ENCODE results near the gene UGT1A3.

The UGT1A3 gene

GRCh38 chr2:233760043-233760442 is 31.2 kb downstream of the UGT1A3 start, which contains the start of gene UGT1A1:
Gene UGT1A1 (plus strand): TSS chr2:233760270. CDS start chr2:233760288, 18 bp downstream.
- Mint-ChIP-seq H3K36me3 (ENCODE audit: low read depth) (no peaks in the 10 kb centered on the region), H3K27ac (no peak within 1 kb of the TSS), H3K9me3 (no peaks in the 10 kb centered on the region), H3K4me1 (peaks cover 2% of the 10 kb centered on the region), H3K27me3 (peaks cover 9% of the 10 kb centered on the region), H3K4me3 (no peak within 1 kb of the TSS)
- no peak for ATAC-seq
- no peak for DNase-seq

GRCh38 chr2:233761040-233761769 is 32.4 kb downstream of the UGT1A3 start:
- Mint-ChIP-seq H3K4me1 (peaks cover 2% of the 10 kb centered on the region), H3K27me3 (peaks cover 12% of the 10 kb centered on the region), H3K4me3 (no peak overlapping the region), H3K27ac (no peak overlapping the region), H3K9me3 (no peaks in the 10 kb centered on the region), H3K36me3 (ENCODE audit: low read depth) (no peaks in the 10 kb centered on the region)
- DNase-seq (no peak), ATAC-seq (no peak)

GRCh38 chr2:233764264-233764663 is 35.4 kb downstream of the UGT1A3 start:
- no peak overlapping the region for H3K4me3 Mint-ChIP-seq
- no peak overlapping the region for H3K27ac Mint-ChIP-seq
- peaks cover 2% of the 10 kb centered on the region for H3K4me1 Mint-ChIP-seq
- ATAC-seq (no peak), DNase-seq (no peak)
- H3K9me3 Mint-ChIP-seq, result no peaks in the 10 kb centered on the region
- no peaks in the 10 kb centered on the region for H3K36me3 Mint-ChIP-seq (ENCODE audit: low read depth)
- peaks cover 17% of the 10 kb centered on the region for H3K27me3 Mint-ChIP-seq

GRCh38 chr2:233764761-233765160 is 35.9 kb downstream of the UGT1A3 start:
- no peaks in the 10 kb centered on the region for H3K36me3 Mint-ChIP-seq (ENCODE audit: low read depth)
- no peak overlapping the region for H3K4me3 Mint-ChIP-seq
- H3K4me1 Mint-ChIP-seq, result peaks cover 2% of the 10 kb centered on the region
- H3K9me3 Mint-ChIP-seq, result no peaks in the 10 kb centered on the region
- ATAC-seq (no peak), DNase-seq (no peak)
- no peak overlapping the region for H3K27ac Mint-ChIP-seq
- H3K27me3 Mint-ChIP-seq, result peaks cover 18% of the 10 kb centered on the region

GRCh38 chr2:233766416-233766815 is 37.6 kb downstream of the UGT1A3 start:
- no peak for DNase-seq
- ATAC-seq, result no peak
- peaks cover 2% of the 10 kb centered on the region for H3K4me1 Mint-ChIP-seq
- peaks cover 22% of the 10 kb centered on the region for H3K27me3 Mint-ChIP-seq
- H3K4me3 Mint-ChIP-seq, result no peak overlapping the region
- H3K9me3 Mint-ChIP-seq, result no peaks in the 10 kb centered on the region
- H3K27ac Mint-ChIP-seq, result no peak overlapping the region
- H3K36me3 Mint-ChIP-seq (ENCODE audit: low read depth), result no peaks in the 10 kb centered on the region

GRCh38 chr2:233768076-233768475 is 39.2 kb downstream of the UGT1A3 start:
- peaks cover 2% of the 10 kb centered on the region for H3K4me1 Mint-ChIP-seq
- no peaks in the 10 kb centered on the region for H3K9me3 Mint-ChIP-seq
- H3K36me3 Mint-ChIP-seq (ENCODE audit: low read depth), result no peaks in the 10 kb centered on the region
- no peak overlapping the region for H3K4me3 Mint-ChIP-seq
- no peak overlapping the region for H3K27ac Mint-ChIP-seq
- no peak for ATAC-seq
- no peak for DNase-seq
- peaks cover 22% of the 10 kb centered on the region for H3K27me3 Mint-ChIP-seq

GRCh38 chr2:233769260-233769659 is 40.4 kb downstream of the UGT1A3 start:
- no peaks in the 10 kb centered on the region for H3K36me3 Mint-ChIP-seq (ENCODE audit: low read depth)
- no peaks in the 10 kb centered on the region for H3K9me3 Mint-ChIP-seq
- DNase-seq (no peak), ATAC-seq (no peak)
- peaks cover 2% of the 10 kb centered on the region for H3K4me1 Mint-ChIP-seq
- H3K27me3 Mint-ChIP-seq, result peaks cover 17% of the 10 kb centered on the region
- H3K27ac Mint-ChIP-seq, result no peak overlapping the region
- H3K4me3 Mint-ChIP-seq, result no peak overlapping the region

GRCh38 chr2:233772153-233772552 is 43.3 kb downstream of the UGT1A3 start:
- DNase-seq, result no peak
- no peak overlapping the region for H3K4me3 Mint-ChIP-seq
- no peak for ATAC-seq
- peaks cover 12% of the 10 kb centered on the region for H3K9me3 Mint-ChIP-seq
- H3K27me3 Mint-ChIP-seq, result peaks cover 15% of the 10 kb centered on the region
- H3K27ac Mint-ChIP-seq, result no peak overlapping the region
- no peaks in the 10 kb centered on the region for H3K4me1 Mint-ChIP-seq
- no peaks in the 10 kb centered on the region for H3K36me3 Mint-ChIP-seq (ENCODE audit: low read depth)

- Mint-ChIP-seq H3K4me3 (no peak overlapping the region), H3K9me3 (peaks cover 13% of the 10 kb centered on the region), H3K4me1 (no peaks in the 10 kb centered on the region), H3K27me3 (peaks cover 14% of the 10 kb centered on the region), H3K36me3 (ENCODE audit: low read depth) (no peaks in the 10 kb centered on the region), H3K27ac (no peak overlapping the region)
- ATAC-seq (no peak), DNase-seq (no peak)
These were observed 43.7 kb downstream of the UGT1A3 start for GRCh38 chr2:233772583-233772982.

- no peaks in the 10 kb centered on the region for H3K36me3 Mint-ChIP-seq (ENCODE audit: low read depth)
- H3K27me3 Mint-ChIP-seq, result peaks cover 14% of the 10 kb centered on the region
- DNase-seq, result no peak
- H3K4me3 Mint-ChIP-seq, result no peak overlapping the region
- ATAC-seq, result no peak
- H3K9me3 Mint-ChIP-seq, result peaks cover 13% of the 10 kb centered on the region
- H3K27ac Mint-ChIP-seq, result no peak overlapping the region
- H3K4me1 Mint-ChIP-seq, result no peaks in the 10 kb centered on the region
These were observed 45.0 kb downstream of the UGT1A3 start for GRCh38 chr2:233773854-233774253.

GRCh38 chr2:233775414-233775813 is 46.6 kb downstream of the UGT1A3 start:
- H3K4me3 Mint-ChIP-seq, result no peak overlapping the region
- DNase-seq (no peak), ATAC-seq (no peak)
- H3K36me3 Mint-ChIP-seq (ENCODE audit: low read depth), result no peaks in the 10 kb centered on the region
- peaks cover 12% of the 10 kb centered on the region for H3K27me3 Mint-ChIP-seq
- H3K27ac Mint-ChIP-seq, result no peak overlapping the region
- no peaks in the 10 kb centered on the region for H3K4me1 Mint-ChIP-seq
- peaks cover 13% of the 10 kb centered on the region for H3K9me3 Mint-ChIP-seq

- H3K27me3 Mint-ChIP-seq, result peaks cover 10% of the 10 kb centered on the region
- peaks cover 13% of the 10 kb centered on the region for H3K9me3 Mint-ChIP-seq
- H3K4me3 Mint-ChIP-seq, result no peak within 1 kb of the TSS
- no peaks in the 10 kb centered on the region for H3K4me1 Mint-ChIP-seq
- ATAC-seq (no peak), DNase-seq (no peak)
- no peak within 1 kb of the TSS for H3K27ac Mint-ChIP-seq
- no peaks in the 10 kb centered on the region for H3K36me3 Mint-ChIP-seq (ENCODE audit: low read depth)
These were observed 49.2 kb downstream of the UGT1A3 start, which contains the start of gene MROH2A for GRCh38 chr2:233778030-233778429. Gene MROH2A (plus strand): TSS chr2:233778330. CDS start chr2:233779359, 1,029 bp downstream.

- Mint-ChIP-seq H3K9me3 (peaks cover 13% of the 10 kb centered on the region), H3K4me1 (no peaks in the 10 kb centered on the region), H3K36me3 (ENCODE audit: low read depth) (no peaks in the 10 kb centered on the region), H3K27ac (no peak overlapping the region), H3K4me3 (no peak overlapping the region), H3K27me3 (peaks cover 18% of the 10 kb centered on the region)
- DNase-seq (no peak), ATAC-seq (no peak)
These were observed 50.9 kb downstream of the UGT1A3 start for GRCh38 chr2:233779722-233780121.

GRCh38 chr2:233780771-233781170 is 51.9 kb downstream of the UGT1A3 start:
- H3K4me3 Mint-ChIP-seq, result no peak overlapping the region
- H3K9me3 Mint-ChIP-seq, result peaks cover 12% of the 10 kb centered on the region
- no peak overlapping the region for H3K27ac Mint-ChIP-seq
- H3K36me3 Mint-ChIP-seq (ENCODE audit: low read depth), result no peaks in the 10 kb centered on the region
- ATAC-seq (no peak), DNase-seq (no peak)
- peaks cover 20% of the 10 kb centered on the region for H3K27me3 Mint-ChIP-seq
- no peaks in the 10 kb centered on the region for H3K4me1 Mint-ChIP-seq

GRCh38 chr2:233789554-233789953 is 60.7 kb downstream of the UGT1A3 start:
- DNase-seq (no peak), ATAC-seq (peak; percentile 20)
- H3K4me1 Mint-ChIP-seq, result no peaks in the 10 kb centered on the region
- peaks cover 5% of the 10 kb centered on the region for H3K27me3 Mint-ChIP-seq
- H3K9me3 Mint-ChIP-seq, result peaks cover 3% of the 10 kb centered on the region
- H3K4me3 Mint-ChIP-seq, result no peak overlapping the region
- no peaks in the 10 kb centered on the region for H3K36me3 Mint-ChIP-seq (ENCODE audit: low read depth)
- H3K27ac Mint-ChIP-seq, result no peak overlapping the region
